HEK293 (cell line): ENCODE data around the gene ANKRD63.

Source experiments
- ATF2 ChIP-seq: fragments of 450-650 bp; formaldehyde crosslinking; IDR thresholded peaks from 2 replicates; pipeline ENCODE4 v1.5.1; 2016; ENCODE audit warnings: missing biosample characterization, missing genetic modification characterization, low read depth
- CTCF ChIP-seq: fragments of 450-650 bp; formaldehyde crosslinking; IDR thresholded peaks from 2 replicates; pipeline ENCODE4 v1.5.1; 2016; ENCODE audit warnings: missing biosample characterization, missing genetic modification characterization
- HOXA7 ChIP-seq: sonication (generic); formaldehyde crosslinking; IDR thresholded peaks from 2 replicates; pipeline ENCODE4 v1.8.1; 2022; ENCODE audit warnings: missing genetic modification reagents, borderline replicate concordance
- MYNN ChIP-seq: fragments of 450-650 bp; formaldehyde crosslinking; IDR thresholded peaks from 2 replicates; pipeline ENCODE4 v1.5.1; 2016; ENCODE audit warnings: missing biosample characterization, missing genetic modification characterization, borderline replicate concordance
- PBX3 ChIP-seq: sonication (generic); formaldehyde crosslinking; IDR thresholded peaks from 2 replicates; pipeline ENCODE4 v1.8.1; 2022; ENCODE audit warnings: mild to moderate bottlenecking, moderate library complexity, missing genetic modification reagents
- ZBTB1 ChIP-seq: fragments of 450-650 bp; formaldehyde crosslinking; IDR thresholded peaks from 2 replicates; pipeline ENCODE4 v1.5.1; 2016; ENCODE audit warnings: missing biosample characterization, missing genetic modification characterization
- ZBTB17 ChIP-seq: fragments of 450-650 bp; formaldehyde crosslinking; IDR thresholded peaks from 2 replicates; pipeline ENCODE4 v1.5.1; 2016; ENCODE audit warnings: missing biosample characterization, missing genetic modification characterization
- ZFP41 ChIP-seq: fragments of 450-650 bp; formaldehyde crosslinking; IDR thresholded peaks from 2 replicates; pipeline ENCODE4 v1.5.1; 2016; ENCODE audit warnings: missing biosample characterization, missing genetic modification characterization, borderline replicate concordance
- ZNF274 ChIP-seq, 2 experiments: fragments of 200-500 bp in 1 of 2; fragments of 450-650 bp in 1 of 2; sonication (Bioruptor generic) in 1 of 2; formaldehyde crosslinking in 1 of 2; IDR thresholded peaks; 2 replicates each; pipeline versions ENCODE4 v1.5.1 to v1.6.1; 2014 to 2016; ENCODE audit warnings: borderline replicate concordance in 1 of 2, inconsistent platforms in 1 of 2, low read length in 1 of 2, missing biosample characterization in 1 of 2, missing genetic modification characterization in 1 of 2
- ZNF280C ChIP-seq: fragments of 450-650 bp; formaldehyde crosslinking; IDR thresholded peaks from 2 replicates; pipeline ENCODE4 v1.5.1; 2016; ENCODE audit warnings: missing biosample characterization, missing genetic modification characterization
- ZNF488 ChIP-seq: fragments of 450-650 bp; formaldehyde crosslinking; IDR thresholded peaks from 2 replicates; pipeline ENCODE4 v1.5.1; 2016; ENCODE audit warnings: missing biosample characterization, missing genetic modification characterization
- ZNF548 ChIP-seq: fragments of 450-650 bp; formaldehyde crosslinking; IDR thresholded peaks from 2 replicates; pipeline ENCODE4 v1.5.1; 2016; ENCODE audit warnings: missing biosample characterization, missing genetic modification characterization
- ZNF626 ChIP-seq: fragments of 450-650 bp; sonication (Bioruptor Pico); formaldehyde crosslinking; IDR thresholded peaks from 2 replicates; pipeline ENCODE4 v1.5.1; 2018; ENCODE audit warnings: missing biosample characterization, missing genetic modification characterization, inconsistent platforms
- ZNF747 ChIP-seq: fragments of 450-650 bp; formaldehyde crosslinking; IDR thresholded peaks from 2 replicates; pipeline ENCODE4 v1.5.1; 2016; ENCODE audit warnings: missing biosample characterization, missing genetic modification characterization

- TF ChIP-seq CTCF (tag by site-specific recombination) (no peak), ZNF488 (tag by site-specific recombination) (no peak), HOXA7 (no peak), ZNF548 (tag by site-specific recombination) (no peak), ZNF274 (IDR thresholded peaks at IDR 0.05; ENCODE audit: low read length) (no peak), ZNF274 (tag by site-specific recombination; IDR thresholded peaks at IDR 0.05; ENCODE audit: borderline replicate concordance) (no peak), MYNN (tag by site-specific recombination) (no peak), ATF2 (tag by site-specific recombination) (no peak), ZBTB1 (no peak), PBX3 (CRISPR knock-in tag) (no peak), ZNF747 (tag by site-specific recombination) (no peak), ZNF280C (no peak), ZBTB17 (tag by site-specific recombination) (no peak), ZNF626 (tag by site-specific recombination) (no peak), ZFP41 (tag by site-specific recombination) (no peak)
Measured at GRCh38 chr15:40331026-40331425, 48.2 kb upstream of the ANKRD63 start.
